ENCODE results near the gene GPATCH8. TPM values are rescaled to one million over a fixed set of nuclear protein-coding genes. Genes with fewer than 3 reads are reported as not detected.
"Not testable (repeated sequence)": the region's sequence is repeated elsewhere in the genome, so short reads cannot be mapped to it uniquely, and the experiment has no call there.

GPATCH8 gene
- total RNA-seq, 1 donor, result 31.1 TPM

DNA sequence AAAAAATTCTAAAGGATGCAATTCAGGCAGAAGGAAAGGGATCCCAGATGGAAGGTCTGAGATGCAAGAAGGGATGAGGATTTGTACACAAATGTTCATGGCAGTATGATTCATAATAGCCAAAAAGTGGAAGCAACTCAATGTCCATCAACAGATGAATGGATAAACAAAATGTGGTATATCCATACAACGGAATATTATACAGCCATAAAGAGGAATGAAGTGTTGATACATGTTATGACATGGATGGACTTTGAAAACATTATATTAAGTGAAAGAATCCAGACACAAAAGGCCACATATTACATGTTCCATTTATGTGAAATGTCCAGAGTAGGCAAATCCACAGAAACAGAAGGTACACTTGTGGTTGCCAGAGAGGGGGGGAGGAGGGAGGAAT, 23.9 kb upstream of the GPATCH8 start:
- no peak for DNase-seq (ENCODE audit: low read depth)

DNA sequence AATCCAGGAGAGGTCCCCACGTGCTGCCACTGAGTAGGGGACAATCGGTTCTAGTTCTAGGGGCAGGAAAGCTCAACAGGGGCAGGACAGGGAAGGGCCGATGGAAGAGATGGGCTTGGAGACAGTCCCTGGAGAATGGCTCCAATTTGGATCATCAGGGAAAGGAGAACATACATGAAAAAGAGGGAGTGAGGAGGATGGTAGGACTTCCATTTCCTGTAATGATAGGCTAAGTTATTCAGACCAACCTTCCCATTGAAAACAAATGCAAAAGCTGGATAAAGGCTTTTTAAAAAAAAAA, 20.4 kb upstream of the GPATCH8 start:
- no peak for TF ChIP-seq CTCF (IDR thresholded peaks at IDR 0.05; ENCODE audit: insufficient read depth, low read depth, low read length)
- DNase-seq (ENCODE audit: low read depth), result no peak
- H3K4me3 ChIP-seq (ENCODE audit: low read depth, low read length), result no peak overlapping the region

More for the DNA sequence above, 23.9 kb upstream of the GPATCH8 start:
- TF ChIP-seq CTCF (IDR thresholded peaks at IDR 0.05; ENCODE audit: insufficient read depth, low read depth, low read length), result no peak
- no peak overlapping the region for H3K4me3 ChIP-seq (ENCODE audit: low read depth, low read length)

GRCh38 chr17:44522883-44523671, 19.9 kb upstream of the GPATCH8 start:
- TF ChIP-seq CTCF (IDR thresholded peaks at IDR 0.05; ENCODE audit: insufficient read depth, low read depth, low read length), result peak; percentile 82
- no peak overlapping the region for H3K4me3 ChIP-seq (ENCODE audit: low read depth, low read length)
- DNase-seq (ENCODE audit: low read depth), result peak; percentile 76

DNA sequence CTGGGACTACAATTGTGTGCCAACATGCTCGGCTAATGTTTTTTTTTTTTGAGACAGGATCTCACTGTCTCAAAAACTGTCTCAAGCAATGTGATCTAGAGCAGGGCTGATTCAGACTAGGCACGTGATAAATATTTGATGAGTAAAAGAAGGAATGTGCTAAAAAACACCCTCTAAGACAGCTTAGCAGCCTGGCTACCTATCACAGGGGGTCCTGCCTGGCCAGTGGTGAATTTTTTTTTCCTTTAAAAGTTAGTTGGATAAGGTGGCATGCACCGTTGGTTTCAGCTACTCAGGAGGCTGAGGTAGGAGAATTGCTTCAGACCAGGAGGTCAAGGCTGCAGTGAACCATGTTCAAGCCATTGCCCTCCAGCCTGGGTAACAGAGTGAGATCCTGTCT, 14.8 kb upstream of the GPATCH8 start:
- no peak for TF ChIP-seq CTCF (IDR thresholded peaks at IDR 0.05; ENCODE audit: insufficient read depth, low read depth, low read length)
- H3K4me3 ChIP-seq (ENCODE audit: low read depth, low read length), result no peak overlapping the region
- DNase-seq (ENCODE audit: low read depth), result peak; percentile 40

GRCh38 chr17:44511241-44512134, 8.3 kb upstream of the GPATCH8 start:
- peak; percentile 4 for TF ChIP-seq CTCF (IDR thresholded peaks at IDR 0.05; ENCODE audit: insufficient read depth, low read depth, low read length)
- not testable (repeated sequence) for H3K4me3 ChIP-seq (ENCODE audit: low read depth, low read length); DNase-seq (ENCODE audit: low read depth)

DNA sequence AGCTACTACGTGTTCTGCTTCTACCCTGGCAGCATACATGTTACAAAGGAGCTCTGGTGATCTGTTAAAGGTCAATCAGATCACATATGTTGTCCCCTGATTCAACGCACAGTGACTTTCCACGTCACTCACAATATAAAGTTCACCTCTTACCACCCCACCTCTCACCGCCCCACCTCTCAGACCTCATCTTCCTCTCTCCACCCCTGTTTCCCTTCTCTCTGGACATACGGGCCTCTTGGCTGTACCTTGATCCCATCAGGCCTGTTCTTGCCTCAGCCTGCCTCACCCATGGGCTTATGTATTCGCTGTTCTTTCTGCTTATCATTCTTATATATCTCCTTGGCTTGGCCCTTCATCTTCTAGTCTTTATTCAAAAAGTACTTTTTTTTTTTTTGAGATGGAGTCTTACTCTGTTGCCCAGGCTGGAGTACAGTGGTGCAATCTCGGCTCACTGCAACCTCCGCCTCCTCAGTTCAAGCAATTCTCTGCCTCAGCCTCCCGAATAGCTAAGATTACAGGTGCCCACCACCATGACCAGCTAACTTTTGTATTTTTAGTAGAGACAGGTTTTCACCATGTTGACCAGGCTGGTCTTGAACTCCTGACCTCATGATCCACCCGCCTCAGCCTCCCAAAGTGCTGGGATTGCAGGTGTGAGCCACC, 3.9 kb upstream of the GPATCH8 start:
- H3K4me3 ChIP-seq (ENCODE audit: low read depth, low read length); DNase-seq (ENCODE audit: low read depth): not testable (repeated sequence)
